Epidermal melanocyte (primary cell): ENCODE measurements around the gene RPS6KA6.

Experiments
- DNase-seq: peaks from one replicate; pipeline ENCODE4 v3.0.0; 2011; ENCODE audit warnings: low spot score; ENCODE audit not compliant: insufficient read length

RPS6KA6 gene

GRCh38 chrX:84187533-84188319 lies at the start of gene RPS6KA6:
RPS6KA6 (minus strand) TSS chrX:84188199; CDS start chrX:84187899, 300 bp downstream.
- DNase-seq, result no peak

- no peak for DNase-seq
Measured at GRCh38 chrX:84224741-84225140, 36.7 kb upstream of the RPS6KA6 start.

- no peak for DNase-seq
Measured at GRCh38 chrX:84223261-84223660, 35.3 kb upstream of the RPS6KA6 start.

- no peak for DNase-seq
Measured at GRCh38 chrX:84221181-84221580, 33.2 kb upstream of the RPS6KA6 start.

GRCh38 chrX:84219551-84219950 lies 31.6 kb upstream of the RPS6KA6 start:
- no peak for DNase-seq

- DNase-seq, result no peak
Measured at GRCh38 chrX:84218726-84219125, 30.7 kb upstream of the RPS6KA6 start.

GRCh38 chrX:84216881-84217280 lies 28.9 kb upstream of the RPS6KA6 start:
- no peak for DNase-seq

- DNase-seq, result no peak
Measured at GRCh38 chrX:84216406-84216805, 28.4 kb upstream of the RPS6KA6 start.

- no peak for DNase-seq
Measured at GRCh38 chrX:84205276-84205675, 17.3 kb upstream of the RPS6KA6 start.

GRCh38 chrX:84199688-84200087 lies 11.7 kb upstream of the RPS6KA6 start:
- DNase-seq, result no peak

GRCh38 chrX:84197550-84197949 lies 9.6 kb upstream of the RPS6KA6 start:
- DNase-seq, result no peak

- no peak for DNase-seq
Measured at GRCh38 chrX:84192006-84192405, 4.0 kb upstream of the RPS6KA6 start.

- DNase-seq, result no peak
Measured at GRCh38 chrX:84189125-84189524, 1.1 kb upstream of the RPS6KA6 start.

GRCh38 chrX:84188320-84188834 lies 378 bp upstream of the RPS6KA6 start:
- no peak for DNase-seq

- no peak for DNase-seq
Measured at GRCh38 chrX:84186603-84187532, 1.1 kb downstream of the RPS6KA6 start.

GRCh38 chrX:84182516-84182915 lies 5.5 kb downstream of the RPS6KA6 start:
- no peak for DNase-seq

- no peak for DNase-seq
Measured at GRCh38 chrX:84175958-84176357, 12.0 kb downstream of the RPS6KA6 start.

- DNase-seq, result no peak
Measured at GRCh38 chrX:84175274-84175673, 12.7 kb downstream of the RPS6KA6 start.

- DNase-seq, result no peak
Measured at GRCh38 chrX:84174348-84174747, 13.7 kb downstream of the RPS6KA6 start.

GRCh38 chrX:84170931-84171330 lies 17.1 kb downstream of the RPS6KA6 start:
- DNase-seq, result no peak

GRCh38 chrX:84168574-84168973 lies 19.4 kb downstream of the RPS6KA6 start:
- DNase-seq, result no peak

GRCh38 chrX:84168095-84168494 lies 19.9 kb downstream of the RPS6KA6 start:
- DNase-seq, result no peak
